Measurements from ENCODE around the gene DAPL1. TPM values are rescaled to one million over a fixed set of nuclear protein-coding genes. Genes with fewer than 3 reads are reported as not detected.

The DAPL1 gene
- total RNA-seq, 2 experiments from 2014 or later: not detected

- peak; percentile 15 for DNase-seq
- peaks cover 7% of the 10 kb centered on the region for H3K27me3 Mint-ChIP-seq
- no peaks in the 10 kb centered on the region for H3K9me3 Mint-ChIP-seq (ENCODE audit: low read depth)
- POLR2A ChIA-PET: no interaction called here
- peaks cover 3% of the 10 kb centered on the region for H3K4me1 Mint-ChIP-seq
- intact Hi-C loops (cut with DNase I, micrococcal nuclease): loop anchor here in 1 of 2 experiments (10.0 kb wide), 2 partner anchors 1262 to 1452 kb away; no protein-coding TSS in a partner anchor
- H3K27ac Mint-ChIP-seq: no peak overlapping the region
- CTCF ChIA-PET: interaction anchor here (1.8 kb wide), 1 partner anchor 12 kb away, joined by 4 read pairs; no protein-coding TSS in a partner anchor
- H3K36me3 Mint-ChIP-seq (ENCODE audit: low read depth): no peaks in the 10 kb centered on the region
- H3K4me3 Mint-ChIP-seq: no peak overlapping the region
- no peak for ATAC-seq
Observed at GRCh38 chr2:158756976-158757375, 38.1 kb upstream of the DAPL1 start.

DNA sequence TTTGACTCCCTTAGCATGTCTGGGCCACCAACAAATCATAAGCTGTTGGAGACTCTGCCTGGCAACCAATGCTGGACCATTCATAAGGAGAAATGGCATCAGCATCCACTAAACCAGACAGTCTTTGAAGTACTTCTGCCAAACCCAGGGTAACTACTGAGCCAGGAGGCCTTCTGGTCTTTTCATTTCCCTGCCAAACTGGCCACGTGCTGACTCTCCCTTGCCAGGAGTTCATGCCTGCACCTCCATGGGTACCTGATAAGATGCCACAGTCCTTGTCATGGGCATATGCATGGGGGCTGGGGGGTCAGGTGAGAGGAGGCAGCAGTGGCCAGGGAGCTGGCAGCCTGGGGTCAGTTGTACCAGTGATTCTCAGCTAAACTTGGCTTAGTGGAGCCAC, 34.2 kb upstream of the DAPL1 start:
- H3K27ac Mint-ChIP-seq: no peak overlapping the region
- no peaks in the 10 kb centered on the region for H3K36me3 Mint-ChIP-seq (ENCODE audit: low read depth)
- no peak for DNase-seq
- intact Hi-C loops (cut with DNase I, micrococcal nuclease): no loop called here
- no peaks in the 10 kb centered on the region for H3K4me1 Mint-ChIP-seq
- no peak overlapping the region for H3K4me3 Mint-ChIP-seq
- no peaks in the 10 kb centered on the region for H3K9me3 Mint-ChIP-seq (ENCODE audit: low read depth)
- CTCF ChIA-PET: interaction anchor here (0.6 kb wide), 1 partner anchor 141 kb away, joined by 3 read pairs; no protein-coding TSS in a partner anchor
- no peaks in the 10 kb centered on the region for H3K27me3 Mint-ChIP-seq
- no peak for ATAC-seq
- POLR2A ChIA-PET: no interaction called here

- Mint-ChIP-seq H3K27me3 (peaks cover 2% of the 10 kb centered on the region), H3K36me3 (ENCODE audit: low read depth) (no peaks in the 10 kb centered on the region), H3K27ac (no peak overlapping the region), H3K4me1 (no peaks in the 10 kb centered on the region), H3K9me3 (ENCODE audit: low read depth) (no peaks in the 10 kb centered on the region), H3K4me3 (no peak overlapping the region)
- no peak for ATAC-seq
- intact Hi-C loops (cut with DNase I, micrococcal nuclease): no loop called here
- POLR2A ChIA-PET: no interaction called here
- CTCF ChIA-PET: interaction anchor here (0.6 kb wide), 1 partner anchor 1165 kb away, joined by 4 read pairs; no protein-coding TSS in a partner anchor
- DNase-seq: no peak
Observed at GRCh38 chr2:158761621-158762020, 33.5 kb upstream of the DAPL1 start.

GRCh38 chr2:158762336-158762735, 32.8 kb upstream of the DAPL1 start:
- H3K27me3 Mint-ChIP-seq: peaks cover 2% of the 10 kb centered on the region
- H3K4me1 Mint-ChIP-seq: no peaks in the 10 kb centered on the region
- ATAC-seq (no peak), DNase-seq (no peak)
- ChIA-PET CTCF (no interaction called here), POLR2A (no interaction called here)
- H3K9me3 Mint-ChIP-seq (ENCODE audit: low read depth): no peaks in the 10 kb centered on the region
- H3K27ac Mint-ChIP-seq: no peak overlapping the region
- intact Hi-C loops (cut with DNase I, micrococcal nuclease): no loop called here
- H3K36me3 Mint-ChIP-seq (ENCODE audit: low read depth): no peaks in the 10 kb centered on the region
- H3K4me3 Mint-ChIP-seq: no peak overlapping the region

GRCh38 chr2:158766524-158766923, 28.6 kb upstream of the DAPL1 start:
- no peak overlapping the region for H3K27ac Mint-ChIP-seq
- ATAC-seq (no peak), DNase-seq (no peak)
- H3K9me3 Mint-ChIP-seq (ENCODE audit: low read depth): no peaks in the 10 kb centered on the region
- peaks cover 2% of the 10 kb centered on the region for H3K27me3 Mint-ChIP-seq
- POLR2A ChIA-PET: no interaction called here
- H3K4me1 Mint-ChIP-seq: no peaks in the 10 kb centered on the region
- CTCF ChIA-PET: interaction anchor here (2.1 kb wide), 1 partner anchor 12 kb away, joined by 11 read pairs; no protein-coding TSS in a partner anchor
- H3K36me3 Mint-ChIP-seq (ENCODE audit: low read depth): no peaks in the 10 kb centered on the region
- H3K4me3 Mint-ChIP-seq: no peak overlapping the region
- intact Hi-C loops (cut with DNase I, micrococcal nuclease): no loop called here

- DNase-seq: no peak
- Mint-ChIP-seq H3K36me3 (ENCODE audit: low read depth) (no peaks in the 10 kb centered on the region), H3K9me3 (ENCODE audit: low read depth) (no peaks in the 10 kb centered on the region), H3K4me1 (no peaks in the 10 kb centered on the region), H3K4me3 (no peak overlapping the region), H3K27ac (no peak overlapping the region), H3K27me3 (no peaks in the 10 kb centered on the region)
- ChIA-PET CTCF (interaction anchor here (2.0 kb wide), 1 partner anchor 19 kb away, joined by 6 read pairs; no protein-coding TSS in a partner anchor), POLR2A (interaction anchor here (0.6 kb wide), 1 partner anchor 160 kb away, joined by 3 read pairs; no protein-coding TSS in a partner anchor)
- intact Hi-C loops (cut with DNase I, micrococcal nuclease): no loop called here
- ATAC-seq: no peak
Observed at GRCh38 chr2:158772306-158773078, 22.6 kb upstream of the DAPL1 start.

- ChIA-PET POLR2A (no interaction called here), CTCF (interaction anchor here (2.0 kb wide), 1 partner anchor 19 kb away, joined by 6 read pairs; no protein-coding TSS in a partner anchor)
- no peak for DNase-seq
- H3K36me3 Mint-ChIP-seq (ENCODE audit: low read depth): no peaks in the 10 kb centered on the region
- no peak overlapping the region for H3K4me3 Mint-ChIP-seq
- no peaks in the 10 kb centered on the region for H3K9me3 Mint-ChIP-seq (ENCODE audit: low read depth)
- intact Hi-C loops (cut with DNase I, micrococcal nuclease): no loop called here
- no peak overlapping the region for H3K27ac Mint-ChIP-seq
- no peaks in the 10 kb centered on the region for H3K4me1 Mint-ChIP-seq
- no peaks in the 10 kb centered on the region for H3K27me3 Mint-ChIP-seq
- no peak for ATAC-seq
Observed at GRCh38 chr2:158773121-158773520, 22.0 kb upstream of the DAPL1 start.

GRCh38 chr2:158774681-158775080, 20.4 kb upstream of the DAPL1 start:
- ATAC-seq: no peak
- Mint-ChIP-seq H3K4me1 (no peaks in the 10 kb centered on the region), H3K9me3 (ENCODE audit: low read depth) (no peaks in the 10 kb centered on the region), H3K27ac (no peak overlapping the region), H3K27me3 (no peaks in the 10 kb centered on the region), H3K36me3 (ENCODE audit: low read depth) (no peaks in the 10 kb centered on the region), H3K4me3 (no peak overlapping the region)
- intact Hi-C loops (cut with DNase I, micrococcal nuclease): no loop called here
- no peak for DNase-seq
- CTCF ChIA-PET: interaction anchor here (0.6 kb wide), 1 partner anchor 738 kb away, joined by 3 read pairs; no protein-coding TSS in a partner anchor
- POLR2A ChIA-PET: no interaction called here

DNA sequence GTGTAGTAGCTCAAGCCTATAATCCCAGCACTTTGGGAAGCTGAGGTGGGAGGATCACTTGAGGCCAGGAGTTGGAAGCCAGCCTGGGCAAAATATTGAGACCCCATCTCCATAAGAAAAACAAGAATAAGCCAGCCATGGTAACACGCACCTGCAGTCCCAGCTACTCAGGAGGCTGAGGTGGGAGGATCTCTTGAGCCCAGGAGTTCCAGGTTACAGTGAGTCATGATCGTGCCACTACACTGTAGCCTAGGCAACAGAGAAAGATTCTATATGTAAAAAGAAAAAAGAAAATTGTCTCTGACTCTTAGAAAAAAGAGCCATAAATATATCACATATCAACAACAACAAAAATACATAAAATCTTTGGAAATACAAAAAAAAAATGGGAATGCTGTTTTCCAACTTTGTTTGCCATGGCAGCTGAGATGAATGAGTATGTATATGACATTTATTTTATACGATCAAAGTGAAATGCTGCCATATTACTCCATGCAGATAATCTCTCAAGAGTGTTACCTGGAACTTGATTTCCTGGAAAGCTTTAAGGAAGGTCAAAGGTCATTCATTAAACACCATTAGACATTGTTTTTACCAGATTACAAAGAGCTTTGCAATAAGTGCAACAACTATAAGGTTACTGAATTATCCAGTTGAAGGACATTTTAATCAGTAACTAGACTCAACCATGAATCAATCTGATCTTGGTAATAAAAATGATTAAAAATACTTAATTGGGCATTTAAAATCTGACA, 19.7 kb upstream of the DAPL1 start:
- ATAC-seq: no peak
- Mint-ChIP-seq H3K27ac (no peak overlapping the region), H3K36me3 (ENCODE audit: low read depth) (no peaks in the 10 kb centered on the region), H3K4me1 (no peaks in the 10 kb centered on the region), H3K27me3 (no peaks in the 10 kb centered on the region), H3K9me3 (ENCODE audit: low read depth) (no peaks in the 10 kb centered on the region), H3K4me3 (no peak overlapping the region)
- POLR2A ChIA-PET: no interaction called here
- DNase-seq: no peak
- CTCF ChIA-PET: interaction anchor here (0.6 kb wide), 1 partner anchor 739 kb away, joined by 3 read pairs; no protein-coding TSS in a partner anchor
- intact Hi-C loops (cut with DNase I, micrococcal nuclease): no loop called here

DNA sequence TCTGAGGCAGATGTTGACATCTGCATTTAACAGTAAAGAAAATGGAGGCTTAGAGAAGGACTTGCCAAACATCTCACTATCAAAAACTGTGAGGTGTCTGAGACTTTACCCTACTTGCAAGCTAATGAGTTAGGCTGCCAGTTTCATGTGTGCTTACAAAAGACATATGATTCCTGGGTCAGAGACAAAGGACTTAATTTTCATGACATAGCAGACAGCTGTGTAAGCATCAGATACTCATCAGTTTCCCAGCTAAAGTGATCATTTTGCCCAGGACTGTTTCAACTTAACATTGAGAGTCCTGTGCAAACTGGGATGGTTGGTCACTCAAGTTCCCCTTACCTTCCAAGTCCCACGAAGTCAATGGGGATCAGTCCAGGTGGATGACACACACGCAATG, 18.9 kb upstream of the DAPL1 start:
- ATAC-seq: no peak
- H3K9me3 Mint-ChIP-seq (ENCODE audit: low read depth): no peaks in the 10 kb centered on the region
- POLR2A ChIA-PET: no interaction called here
- H3K4me1 Mint-ChIP-seq: no peaks in the 10 kb centered on the region
- H3K27me3 Mint-ChIP-seq: peaks cover 3% of the 10 kb centered on the region
- H3K4me3 Mint-ChIP-seq: no peak overlapping the region
- H3K27ac Mint-ChIP-seq: no peak overlapping the region
- intact Hi-C loops (cut with DNase I, micrococcal nuclease): no loop called here
- no peaks in the 10 kb centered on the region for H3K36me3 Mint-ChIP-seq (ENCODE audit: low read depth)
- CTCF ChIA-PET: interaction anchor here (1.4 kb wide), 1 partner anchor 22 kb away, joined by 4 read pairs; no protein-coding TSS in a partner anchor
- DNase-seq: no peak

GRCh38 chr2:158777077-158777476, 18.0 kb upstream of the DAPL1 start:
- peaks cover 5% of the 10 kb centered on the region for H3K27me3 Mint-ChIP-seq
- H3K36me3 Mint-ChIP-seq (ENCODE audit: low read depth): no peaks in the 10 kb centered on the region
- no peaks in the 10 kb centered on the region for H3K9me3 Mint-ChIP-seq (ENCODE audit: low read depth)
- ATAC-seq (no peak), DNase-seq (no peak)
- H3K27ac Mint-ChIP-seq: no peak overlapping the region
- no peaks in the 10 kb centered on the region for H3K4me1 Mint-ChIP-seq
- ChIA-PET CTCF (interaction anchor here (1.4 kb wide), 1 partner anchor 22 kb away, joined by 4 read pairs; no protein-coding TSS in a partner anchor), POLR2A (no interaction called here)
- no peak overlapping the region for H3K4me3 Mint-ChIP-seq
- intact Hi-C loops (cut with DNase I, micrococcal nuclease): no loop called here

All from activated CD4-positive, alpha-beta T cell treated with anti-CD3 and anti-CD28 coated beads for 36 hours (primary cell).